WERI-Rb-1 (cell line): ENCODE results near the gene MIB1.

Experiments
- DNase-seq: peaks from one replicate; pipeline ENCODE4 v3.0.0-alpha.2; 2020
- H3K27ac ChIP-seq: fragments of 250-450 bp; sonication (Bioruptor Pico); 2 replicates; pipeline ENCODE4 v1.5.1; 2020; ENCODE audit warnings: mild to moderate bottlenecking, moderate library complexity
- H3K27me3 ChIP-seq: fragments of 250-450 bp; sonication (Bioruptor Pico); 2 replicates; pipeline ENCODE4 v1.5.1; 2021; ENCODE audit warnings: mild to moderate bottlenecking, low read depth, moderate library complexity; ENCODE audit not compliant: insufficient read depth, severe bottlenecking
- H3K36me3 ChIP-seq: fragments of 250-450 bp; sonication (Bioruptor Pico); 2 replicates; pipeline ENCODE4 v1.5.1; 2020; ENCODE audit warnings: mild to moderate bottlenecking, moderate library complexity
- H3K4me3 ChIP-seq: 2 replicates; pipeline ENCODE4 v1.5.1; 2011; ENCODE audit warnings: low read depth, mild to moderate bottlenecking, control low read depth, low read length
- H3K9me3 ChIP-seq: fragments of 250-450 bp; sonication (Bioruptor Pico); 2 replicates; pipeline ENCODE4 v1.5.1; 2021; ENCODE audit warnings: mild to moderate bottlenecking, moderate library complexity; ENCODE audit not compliant: severe bottlenecking
- CTCF ChIP-seq: IDR thresholded peaks from 2 replicates; pipeline ENCODE4 v1.5.1; 2011; ENCODE audit warnings: low read depth, mild to moderate bottlenecking, control low read depth, inconsistent platforms, low read length

MIB1 gene

DNA sequence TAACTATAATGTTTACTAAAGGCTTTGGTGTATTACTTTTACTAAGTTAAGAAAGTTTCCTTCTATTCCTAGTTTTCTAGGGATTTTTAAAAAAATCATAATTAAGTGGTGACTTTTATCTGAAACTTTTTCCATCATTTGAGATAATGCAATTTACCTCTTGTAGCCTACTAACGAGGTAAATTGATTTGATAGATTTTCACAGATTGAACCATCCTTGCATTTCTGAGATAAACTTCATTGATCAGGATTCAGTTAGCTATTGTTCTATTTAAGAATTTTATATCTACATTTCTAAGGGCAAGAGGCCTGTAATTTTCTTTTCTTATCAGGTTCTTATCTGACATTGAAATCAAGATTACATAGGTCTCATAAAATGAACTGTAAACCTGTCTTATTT is 178.1 kb downstream of the MIB1 start:
- no peak overlapping the region for H3K27ac ChIP-seq
- peaks cover 8% of the 10 kb centered on the region for H3K9me3 ChIP-seq
- H3K4me3 ChIP-seq, result no peak overlapping the region
- DNase-seq, result no peak
- TF ChIP-seq CTCF, result no peak
- H3K36me3 ChIP-seq, result no peaks in the 10 kb centered on the region
- peaks cover 27% of the 10 kb centered on the region for H3K27me3 ChIP-seq
